Suprapubic skin (tissue), 3 donors: Measurements from ENCODE around the gene KANSL1.

Experiments
- CTCF ChIP-seq, 2 donors: fragments of 200-600 bp in 1 of 2; fragments of 450-650 bp in 1 of 2; sonication (generic) in 1 of 2; IDR thresholded peaks; one replicate each; pipeline ENCODE4 v1.5.1; 2016 to 2019; ENCODE audit warnings: antibody characterized with exemption in 2 of 2, mild to moderate bottlenecking in 1 of 2, moderate library complexity in 1 of 2
- EP300 ChIP-seq: sonication (generic); formaldehyde crosslinking; IDR thresholded peaks from one replicate; pipeline ENCODE4 v1.6.1; 2017; ENCODE audit warnings: antibody characterized with exemption
- POLR2A ChIP-seq, 2 donors: fragments of 450-650 bp; IDR thresholded peaks; one replicate each; pipeline ENCODE4 v1.6.1; 2017; ENCODE audit warnings: antibody characterized with exemption in 2 of 2, mild to moderate bottlenecking in 2 of 2, moderate library complexity in 2 of 2

GRCh38 chr17:46023783-46024388, 169.3 kb downstream of the KANSL1 start:
- TF ChIP-seq POLR2A (IDR thresholded peaks at IDR 0.05) (no peak), EP300 (no peak), CTCF (IDR thresholded peaks at IDR 0.05) (no peak)
